Activated CD8-positive, alpha-beta memory T cell treated with anti-CD3 and anti-CD28 coated beads for 4 hours (primary cell): ENCODE results near the gene LIME1.

Experiments used
- DNase-seq, 2 donors: peaks; one replicate each; pipeline ENCODE4 v3.0.0-alpha.2; 2020; ENCODE audit warnings: low read depth in 2 of 2

The LIME1 gene

GRCh38 chr20:63735859-63736718 is at the start of gene LIME1:
TSS of gene LIME1 (plus strand) at chr20:63736664. CDS start at chr20:63737550, 886 bp downstream.
- peak; percentile 46 to 60 for DNase-seq

GRCh38 chr20:63687419-63688178 is 48.9 kb upstream of the LIME1 start:
- DNase-seq = no peak

DNA sequence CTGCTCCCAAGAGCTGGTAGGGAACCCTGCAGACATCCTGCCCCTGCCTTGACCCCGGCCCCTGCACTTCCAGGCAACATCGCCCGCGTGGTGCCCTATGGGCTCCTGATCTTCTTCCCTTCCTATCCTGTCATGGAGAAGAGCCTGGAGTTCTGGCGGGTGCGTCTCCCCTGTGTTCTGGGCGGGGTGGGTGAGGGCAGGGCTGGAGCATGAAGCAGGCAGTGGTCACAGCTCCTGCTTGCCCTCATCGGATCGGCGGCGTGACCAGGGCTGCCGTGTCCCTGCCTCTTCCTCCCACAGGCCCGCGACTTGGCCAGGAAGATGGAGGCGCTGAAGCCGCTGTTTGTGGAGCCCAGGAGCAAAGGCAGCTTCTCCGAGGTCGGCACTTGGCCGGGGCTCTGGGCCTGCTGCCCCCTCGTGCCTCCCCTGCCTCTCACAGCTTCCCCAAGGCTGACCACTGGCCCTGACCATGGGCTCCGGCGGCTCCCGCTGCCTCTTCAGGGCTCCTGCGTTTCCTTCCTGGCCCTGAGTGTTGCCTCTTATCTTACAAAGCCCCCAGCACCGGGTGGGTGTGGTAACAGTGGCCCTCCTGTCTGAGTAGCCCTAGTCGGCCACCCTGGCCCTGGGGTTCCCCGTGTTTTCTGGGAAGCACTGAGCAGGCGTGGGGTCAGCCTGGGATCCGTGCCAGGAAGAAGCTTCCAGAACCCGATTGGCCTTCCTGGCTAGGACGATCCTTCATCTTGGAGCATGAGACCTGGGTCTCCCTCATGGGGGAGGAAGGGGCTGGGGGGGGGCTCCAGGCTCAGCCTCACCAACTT is 48.0 kb upstream of the LIME1 start:
- no peak for DNase-seq

DNA sequence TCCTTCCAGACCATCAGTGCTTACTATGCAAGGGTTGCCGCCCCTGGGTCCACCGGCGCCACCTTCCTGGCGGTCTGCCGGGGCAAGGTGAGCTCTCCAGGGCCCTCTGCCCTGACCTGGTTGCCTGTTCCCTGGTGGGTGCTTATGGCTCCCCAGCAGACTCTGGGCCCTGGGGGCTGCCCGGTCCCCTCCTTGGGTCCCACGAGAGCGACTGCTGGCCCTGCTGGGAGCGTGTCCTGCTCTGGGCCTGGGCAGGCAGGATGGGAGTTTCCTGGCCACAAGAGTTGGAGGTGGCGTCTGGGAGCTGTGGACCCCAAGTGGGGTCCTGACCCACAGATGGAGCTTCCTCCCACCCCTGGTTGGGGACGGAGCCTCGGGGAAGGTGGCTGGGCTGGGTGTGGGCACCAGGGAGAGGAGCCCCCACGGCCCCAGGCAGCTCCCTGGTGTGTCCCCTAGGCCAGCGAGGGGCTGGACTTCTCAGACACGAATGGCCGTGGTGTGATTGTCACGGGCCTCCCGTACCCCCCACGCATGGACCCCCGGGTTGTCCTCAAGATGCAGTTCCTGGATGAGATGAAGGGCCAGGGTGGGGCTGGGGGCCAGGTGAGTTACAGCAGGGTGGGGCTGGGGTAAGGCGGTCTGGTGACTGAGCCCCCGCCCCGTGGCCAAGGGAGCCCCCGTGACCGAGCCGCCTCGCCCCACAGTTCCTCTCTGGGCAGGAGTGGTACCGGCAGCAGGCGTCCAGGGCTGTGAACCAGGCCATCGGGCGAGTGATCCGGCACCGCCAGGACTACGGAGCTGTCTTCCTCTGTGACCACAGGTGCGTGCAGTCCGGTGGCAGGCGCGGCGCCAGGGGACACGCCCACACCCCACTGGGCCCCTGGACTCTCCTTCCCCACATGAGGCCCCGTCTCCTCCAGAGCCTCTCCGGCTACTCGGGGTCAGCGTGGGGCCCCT is 47.1 kb upstream of the LIME1 start:
- DNase-seq = no peak

- DNase-seq = no peak
Observed at GRCh38 chr20:63690003-63690897, 46.2 kb upstream of the LIME1 start.

- DNase-seq = no peak
Observed at GRCh38 chr20:63690898-63691710, 45.4 kb upstream of the LIME1 start.

DNA sequence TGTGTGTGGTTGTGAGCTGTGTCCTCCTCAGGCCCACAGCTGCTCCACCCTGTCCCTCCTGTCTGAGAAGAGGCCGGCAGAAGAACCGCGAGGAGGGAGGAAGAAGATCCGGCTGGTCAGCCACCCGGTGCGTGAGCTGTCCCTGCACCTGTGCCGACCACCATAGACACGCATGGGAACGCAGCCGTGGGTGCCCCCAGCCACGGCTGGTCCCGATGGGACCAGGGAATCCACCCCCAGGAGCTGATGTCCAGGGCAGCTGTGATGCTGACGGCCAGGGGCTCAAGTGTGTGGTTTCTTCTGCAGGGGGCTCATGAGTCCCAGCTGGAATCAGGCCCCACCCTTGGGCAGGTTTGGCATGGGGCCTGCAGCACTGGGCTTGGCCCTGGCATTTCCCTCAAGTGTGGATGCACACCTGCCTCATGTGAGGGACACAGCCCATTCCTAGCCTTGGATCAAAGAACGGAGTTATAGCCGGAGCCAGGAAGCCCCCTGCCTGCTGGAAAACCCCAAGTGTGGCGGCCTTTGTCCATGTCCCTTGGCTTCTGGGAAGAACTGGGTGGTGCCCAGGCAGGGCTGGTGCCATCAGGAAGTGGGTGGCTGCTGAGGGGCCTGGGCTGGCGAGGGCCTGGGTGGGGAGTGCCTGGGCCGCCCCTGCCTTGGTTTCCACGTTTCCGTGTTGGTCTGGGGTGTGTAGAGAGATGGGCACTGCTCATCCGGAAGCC is 44.6 kb upstream of the LIME1 start:
- no peak for DNase-seq

GRCh38 chr20:63692436-63693082 is 43.9 kb upstream of the LIME1 start:
- no peak for DNase-seq

GRCh38 chr20:63693083-63693732 is 43.3 kb upstream of the LIME1 start:
- DNase-seq = no peak

- DNase-seq = no peak
Observed at GRCh38 chr20:63693733-63694583, 42.5 kb upstream of the LIME1 start.

GRCh38 chr20:63694584-63695423 is 41.7 kb upstream of the LIME1 start:
- no peak for DNase-seq

DNA sequence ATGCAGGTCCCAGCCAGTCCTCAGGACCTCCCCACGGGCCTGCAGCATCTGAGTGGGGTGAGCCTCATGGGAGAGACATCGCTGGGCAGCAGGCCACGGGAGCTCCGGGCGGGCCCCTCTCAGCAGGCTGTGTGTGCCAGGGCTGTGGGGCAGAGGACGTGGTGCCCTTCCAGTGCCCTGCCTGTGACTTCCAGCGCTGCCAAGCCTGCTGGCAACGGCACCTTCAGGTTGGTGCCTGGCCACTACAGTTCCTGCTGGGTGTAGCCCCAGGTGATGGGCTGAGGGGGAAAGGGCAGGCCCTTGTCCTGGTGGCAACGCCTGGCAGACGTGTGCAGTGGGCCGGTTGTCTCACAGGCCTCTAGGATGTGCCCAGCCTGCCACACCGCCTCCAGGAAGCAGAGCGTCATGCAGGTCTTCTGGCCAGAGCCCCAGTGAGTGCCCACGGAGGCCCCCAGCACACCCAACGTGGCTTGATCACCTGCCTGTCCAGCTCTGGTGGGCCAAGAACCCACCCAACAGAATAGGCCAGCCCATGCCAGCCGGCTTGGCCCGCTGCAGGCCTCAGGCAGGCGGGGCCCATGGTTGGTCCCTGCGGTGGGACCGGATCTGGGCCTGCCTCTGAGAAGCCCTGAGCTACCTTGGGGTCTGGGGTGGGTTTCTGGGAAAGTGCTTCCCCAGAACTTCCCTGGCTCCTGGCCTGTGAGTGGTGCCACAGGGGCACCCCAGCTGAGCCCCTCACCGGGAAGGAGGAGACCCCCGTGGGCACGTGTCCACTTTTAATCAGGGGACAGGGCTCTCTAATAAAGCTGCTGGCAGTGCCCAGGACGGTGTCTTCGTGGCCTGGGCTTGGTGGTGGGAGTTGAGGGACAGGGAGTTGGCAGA is 40.8 kb upstream of the LIME1 start:
- DNase-seq = no peak

- DNase-seq = no peak
Observed at GRCh38 chr20:63696306-63696627, 40.2 kb upstream of the LIME1 start.

DNA sequence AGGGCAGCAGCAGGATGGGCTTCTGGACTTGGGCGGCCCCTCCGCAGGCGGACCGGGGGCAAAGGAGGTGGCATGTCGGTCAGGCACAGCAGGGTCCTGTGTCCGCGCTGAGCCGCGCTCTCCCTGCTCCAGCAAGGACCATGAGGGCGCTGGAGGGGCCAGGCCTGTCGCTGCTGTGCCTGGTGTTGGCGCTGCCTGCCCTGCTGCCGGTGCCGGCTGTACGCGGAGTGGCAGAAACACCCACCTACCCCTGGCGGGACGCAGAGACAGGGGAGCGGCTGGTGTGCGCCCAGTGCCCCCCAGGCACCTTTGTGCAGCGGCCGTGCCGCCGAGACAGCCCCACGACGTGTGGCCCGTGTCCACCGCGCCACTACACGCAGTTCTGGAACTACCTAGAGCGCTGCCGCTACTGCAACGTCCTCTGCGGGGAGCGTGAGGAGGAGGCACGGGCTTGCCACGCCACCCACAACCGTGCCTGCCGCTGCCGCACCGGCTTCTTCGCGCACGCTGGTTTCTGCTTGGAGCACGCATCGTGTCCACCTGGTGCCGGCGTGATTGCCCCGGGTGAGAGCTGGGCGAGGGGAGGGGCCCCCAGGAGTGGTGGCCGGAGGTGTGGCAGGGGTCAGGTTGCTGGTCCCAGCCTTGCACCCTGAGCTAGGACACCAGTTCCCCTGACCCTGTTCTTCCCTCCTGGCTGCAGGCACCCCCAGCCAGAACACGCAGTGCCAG is 39.7 kb upstream of the LIME1 start, which contains the start of gene TNFRSF6B:
Gene TNFRSF6B, plus strand, starts transcription at position 25 of the 729 bp plus-strand sequence. Its CDS starts 116 bp downstream, at position 141.
- no peak for DNase-seq
